Body of pancreas (tissue), 4 donors: Measurements from ENCODE around the gene ALPG.

ENCODE experiments used
- CTCF ChIP-seq, 7 experiments: fragments of 450-650 bp in 4 of 7; fragments of 200-600 bp in 3 of 7; sonication (generic) in 3 of 7; IDR thresholded peaks; one replicate each; pipeline ENCODE4 v1.5.1; 2016 to 2019; ENCODE audit warnings: antibody characterized with exemption in 7 of 7
- POLR2A ChIP-seq, 3 donors: fragments of 450-650 bp; IDR thresholded peaks; one replicate each; pipeline ENCODE4 v1.6.1; 2016; ENCODE audit warnings: antibody characterized with exemption in 3 of 3, mild to moderate bottlenecking in 2 of 3

GRCh38 chr2:232402518-232402917, 4.1 kb upstream of the ALPG start:
- TF ChIP-seq CTCF (IDR thresholded peaks at IDR 0.05) (no peak), POLR2A (IDR thresholded peaks at IDR 0.05) (no peak)
